Tibial artery (tissue), 4 donors: ENCODE measurements around the gene SERPINA6.
"Not testable (repeated sequence)": the region's sequence is repeated elsewhere in the genome, so short reads cannot be mapped to it uniquely, and the experiment has no call there.

Experiments
- DNase-seq, 2 donors: peaks; one replicate each; pipeline ENCODE4 v3.0.0-alpha.2; 2019
- H3K27ac ChIP-seq, 2 donors: fragments of 200-600 bp; sonication (generic) in 1 of 2; 1 replicate in 1 of 2; 2 replicates in 1 of 2; pipeline ENCODE4 v1.5.1; 2018 to 2019; ENCODE audit warnings: mild to moderate bottlenecking in 1 of 2
- H3K27me3 ChIP-seq, 2 donors: fragments of 200-600 bp; sonication (generic) in 1 of 2; one replicate each; pipeline versions ENCODE4 v1.5.1 to v1.6.0; 2016 to 2019
- H3K36me3 ChIP-seq, 3 donors: fragments of 200-600 bp; sonication (generic) in 2 of 3; one replicate each; pipeline ENCODE4 v1.5.1; 2016 to 2019; ENCODE audit warnings: mild to moderate bottlenecking in 2 of 3
- H3K4me1 ChIP-seq, 4 donors: fragments of 200-600 bp; sonication (generic) in 2 of 4; 1 replicate in 3 of 4; 2 replicates in 1 of 4; pipeline ENCODE4 v1.5.1; 2016 to 2019
- H3K4me3 ChIP-seq, 2 donors: fragments of 200-600 bp; sonication (generic) in 1 of 2; 1 replicate in 1 of 2; 2 replicates in 1 of 2; pipeline ENCODE4 v1.5.1; 2018 to 2019; ENCODE audit warnings: mild to moderate bottlenecking in 2 of 2
- H3K9me3 ChIP-seq, 3 donors: fragments of 200-600 bp; sonication (generic) in 1 of 3; one replicate each; pipeline ENCODE4 v1.5.1; 2016 to 2019
- CTCF ChIP-seq, 2 experiments: fragments of 200-600 bp in 1 of 2; fragments of 450-650 bp in 1 of 2; IDR thresholded peaks; one replicate each; pipeline ENCODE4 v1.5.1; 2017 to 2019; ENCODE audit warnings: antibody characterized with exemption in 2 of 2, mild to moderate bottlenecking in 1 of 2, moderate library complexity in 1 of 2
- intact Hi-C: fragments of 100-400 bp; cut with DNase I; formaldehyde crosslinking; loops from one replicate; pipeline ENCODE4 v1.15.0; 2023; ENCODE audit warnings: low total_unique reads

Gene SERPINA6

DNA sequence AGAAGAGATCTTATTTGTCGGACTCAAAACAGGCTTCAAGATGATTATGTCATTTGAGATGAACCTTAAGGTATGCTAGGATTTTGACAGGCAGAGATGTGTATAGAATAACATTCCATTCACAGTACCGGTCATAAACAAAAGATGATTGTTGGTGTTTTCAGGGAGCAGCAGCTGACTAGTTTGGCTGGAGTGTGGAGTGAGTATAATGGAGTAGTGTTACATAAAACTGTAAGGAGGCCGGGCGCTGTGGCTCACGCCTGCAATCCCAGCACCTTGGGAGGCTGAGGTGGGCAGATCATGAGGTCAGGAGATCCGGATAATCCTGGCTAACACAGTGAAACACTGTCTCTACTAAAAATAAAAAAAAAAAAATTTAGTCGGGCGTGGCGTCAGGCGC lies 54.0 kb downstream of the SERPINA6 start:
- H3K36me3 ChIP-seq = no peaks in the 10 kb centered on the region
- no peak for DNase-seq
- H3K4me1 ChIP-seq = no peaks in the 10 kb centered on the region
- TF ChIP-seq CTCF (IDR thresholded peaks at IDR 0.05) = no peak
- no peak overlapping the region for H3K4me3 ChIP-seq
- intact Hi-C loops = no loop called here
- H3K27me3 ChIP-seq = no peaks in the 10 kb centered on the region
- no peak overlapping the region for H3K27ac ChIP-seq
- no peaks in the 10 kb centered on the region for H3K9me3 ChIP-seq

DNA sequence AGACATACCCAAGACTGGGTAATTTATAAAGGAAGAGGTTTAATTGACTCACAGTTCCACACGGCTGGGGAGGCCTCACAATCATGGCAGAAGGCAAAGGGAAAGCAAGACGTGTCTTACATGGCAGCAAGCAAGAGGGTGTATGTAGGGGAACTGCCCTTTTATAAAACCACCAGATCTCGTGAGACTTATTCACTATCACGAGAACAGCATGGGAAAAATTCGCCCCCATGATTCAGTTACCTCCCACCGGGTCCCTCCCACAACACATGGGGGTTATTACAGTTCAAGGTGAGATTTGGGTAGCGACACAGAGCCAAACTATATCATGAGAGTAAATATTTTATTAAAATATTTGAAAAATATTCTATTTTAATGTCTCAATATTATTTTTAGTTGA lies 54.6 kb downstream of the SERPINA6 start:
- H3K27ac ChIP-seq, H3K9me3 ChIP-seq, H3K4me3 ChIP-seq, H3K4me1 ChIP-seq, H3K36me3 ChIP-seq, H3K27me3 ChIP-seq, DNase-seq, intact Hi-C loops: not testable (repeated sequence)

DNA sequence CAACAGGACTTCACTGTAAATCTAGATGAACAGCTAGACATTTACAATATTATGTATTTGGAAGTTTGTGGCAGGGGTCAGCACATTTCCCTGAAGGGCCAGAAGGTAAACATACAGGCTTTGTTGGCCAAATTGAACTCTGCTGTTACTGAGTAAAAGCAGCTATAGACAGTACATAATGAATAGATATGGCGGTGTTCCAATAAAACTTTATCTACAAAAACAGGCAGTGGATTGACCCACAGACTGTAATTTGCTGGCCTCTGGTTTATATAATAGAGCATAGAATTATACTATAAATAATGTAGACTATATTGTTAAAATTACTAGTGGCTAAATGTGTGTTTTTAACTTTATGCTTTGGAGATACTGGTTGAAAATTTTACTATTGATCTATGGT lies 55.8 kb downstream of the SERPINA6 start:
- H3K27me3 ChIP-seq = no peaks in the 10 kb centered on the region
- no peak overlapping the region for H3K27ac ChIP-seq
- peaks cover 0 to 9% (median 0%) of the 10 kb centered on the region in 3 donors for H3K9me3 ChIP-seq
- no peak for DNase-seq
- H3K36me3 ChIP-seq = no peaks in the 10 kb centered on the region
- no peak overlapping the region for H3K4me3 ChIP-seq
- no peaks in the 10 kb centered on the region for H3K4me1 ChIP-seq
- intact Hi-C loops = no loop called here
- TF ChIP-seq CTCF (IDR thresholded peaks at IDR 0.05) = no peak

- H3K27ac ChIP-seq, H3K36me3 ChIP-seq, H3K4me3 ChIP-seq, H3K9me3 ChIP-seq, DNase-seq, intact Hi-C loops, H3K4me1 ChIP-seq, H3K27me3 ChIP-seq: not testable (repeated sequence)
Measured at GRCh38 chr14:94264195-94264594, 58.9 kb downstream of the SERPINA6 start.
